B cell (primary cell): ENCODE measurements around the gene MAP6.

Source experiments
- EZH2 ChIP-seq: IDR thresholded peaks from 2 replicates; pipeline ENCODE4 v1.6.1; 2012; ENCODE audit warnings: borderline replicate concordance, low read depth, mild to moderate bottlenecking, moderate library complexity, low read length; ENCODE audit not compliant: insufficient read depth, poor library complexity, severe bottlenecking
- TF ChIP-seq, protein P1 (sequence below): fragments of 200-600 bp; IDR thresholded peaks from one replicate; pipeline ENCODE4 v1.8.0; 2022; ENCODE audit warnings: antibody characterized with exemption, mild to moderate bottlenecking

DNA sequence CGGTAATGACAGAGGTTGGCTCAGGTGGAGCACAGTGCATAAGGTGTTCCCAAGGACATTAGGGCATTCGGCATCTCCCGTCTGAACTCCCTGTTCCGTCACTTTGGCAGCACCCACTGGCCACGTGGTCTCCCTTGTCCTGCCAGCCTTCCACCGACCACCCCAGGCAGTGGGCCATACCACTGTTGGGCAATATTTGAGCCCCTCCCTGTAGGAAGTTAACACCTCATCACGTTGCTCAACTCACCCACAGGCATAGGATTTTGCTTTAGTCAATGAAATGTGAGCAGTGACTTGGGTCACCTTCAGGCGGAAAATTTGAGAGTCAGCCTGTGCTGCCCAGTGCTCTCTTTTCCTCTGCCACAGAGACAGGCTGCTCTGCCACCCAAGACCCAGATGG is 62.7 kb downstream of the MAP6 start:
- TF ChIP-seq, protein P1, sequence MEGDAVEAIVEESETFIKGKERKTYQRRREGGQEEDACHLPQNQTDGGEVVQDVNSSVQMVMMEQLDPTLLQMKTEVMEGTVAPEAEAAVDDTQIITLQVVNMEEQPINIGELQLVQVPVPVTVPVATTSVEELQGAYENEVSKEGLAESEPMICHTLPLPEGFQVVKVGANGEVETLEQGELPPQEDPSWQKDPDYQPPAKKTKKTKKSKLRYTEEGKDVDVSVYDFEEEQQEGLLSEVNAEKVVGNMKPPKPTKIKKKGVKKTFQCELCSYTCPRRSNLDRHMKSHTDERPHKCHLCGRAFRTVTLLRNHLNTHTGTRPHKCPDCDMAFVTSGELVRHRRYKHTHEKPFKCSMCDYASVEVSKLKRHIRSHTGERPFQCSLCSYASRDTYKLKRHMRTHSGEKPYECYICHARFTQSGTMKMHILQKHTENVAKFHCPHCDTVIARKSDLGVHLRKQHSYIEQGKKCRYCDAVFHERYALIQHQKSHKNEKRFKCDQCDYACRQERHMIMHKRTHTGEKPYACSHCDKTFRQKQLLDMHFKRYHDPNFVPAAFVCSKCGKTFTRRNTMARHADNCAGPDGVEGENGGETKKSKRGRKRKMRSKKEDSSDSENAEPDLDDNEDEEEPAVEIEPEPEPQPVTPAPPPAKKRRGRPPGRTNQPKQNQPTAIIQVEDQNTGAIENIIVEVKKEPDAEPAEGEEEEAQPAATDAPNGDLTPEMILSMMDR = no peak
- no peak for TF ChIP-seq EZH2
